HG02885 (cell line): ENCODE measurements around the gene OAS3.

Experiments
- ATAC-seq: cut with Tn5 transposase; IDR thresholded peaks from one replicate; pipeline ENCODE4 v1.9.1; 2021; ENCODE audit warnings: mild to moderate bottlenecking; ENCODE audit not compliant: unreplicated experiment, poor library complexity

Gene OAS3

GRCh38 chr12:113006641-113007040, 68.4 kb downstream of the OAS3 start:
- ATAC-seq: no peak

- ATAC-seq: no peak
Observed at GRCh38 chr12:113007166-113007565, 68.9 kb downstream of the OAS3 start.

DNA sequence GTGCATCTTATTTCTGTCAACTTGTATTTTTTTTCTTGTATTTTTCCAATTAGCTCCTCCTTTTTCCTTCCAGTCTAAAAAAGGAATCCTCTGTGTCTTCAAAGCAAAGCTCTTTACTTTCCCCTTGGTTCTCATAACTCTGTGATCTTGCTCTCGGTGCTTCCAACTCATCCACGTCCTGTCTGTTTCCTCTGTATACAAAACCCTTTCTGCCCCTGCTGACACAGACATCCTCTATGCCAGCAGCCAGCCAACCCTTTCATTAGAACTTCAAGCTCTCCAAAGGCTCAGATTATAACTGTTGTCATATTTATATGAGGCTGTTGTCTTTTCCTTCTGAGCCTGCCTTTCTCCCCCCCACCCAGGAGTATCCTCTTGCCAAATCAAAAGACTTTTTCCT, 72.4 kb downstream of the OAS3 start:
- ATAC-seq: no peak

- ATAC-seq: no peak
Observed at GRCh38 chr12:113014565-113014964, 76.3 kb downstream of the OAS3 start.

GRCh38 chr12:113016796-113017195, 78.5 kb downstream of the OAS3 start:
- no peak for ATAC-seq

DNA sequence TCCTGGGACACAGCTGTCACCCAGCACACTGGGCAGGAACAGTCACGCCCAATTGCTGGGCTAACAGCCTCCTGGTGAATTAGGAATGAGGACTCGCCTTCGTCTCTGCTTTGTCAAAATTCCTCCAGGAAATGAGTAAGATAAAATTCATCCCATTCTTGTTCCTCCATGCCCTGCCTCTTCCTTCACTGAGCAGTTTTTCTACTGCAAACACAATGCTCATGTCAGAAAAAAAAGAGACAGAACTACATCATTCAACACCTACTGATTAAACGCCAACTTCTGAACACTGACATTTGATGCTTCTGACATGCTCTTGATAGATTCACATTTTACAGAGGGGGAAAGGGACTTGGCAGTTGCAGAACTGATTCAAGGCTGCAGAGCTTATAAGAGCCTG, 80.8 kb downstream of the OAS3 start:
- no peak for ATAC-seq

GRCh38 chr12:113021500-113021899, 83.2 kb downstream of the OAS3 start:
- ATAC-seq: no peak
